Body of pancreas (tissue), 4 donors: ENCODE data around the gene STARD9. TPM values are rescaled to one million over a fixed set of nuclear protein-coding genes. Genes with fewer than 3 reads are reported as not detected.

Experiments
- ATAC-seq: fragments of 150-250 bp; one replicate; pipeline ENCODE4 v1.9.1; 2016
- DNase-seq, 4 donors: peaks; one replicate each; pipeline ENCODE4 v3.0.0-alpha.2; 2019
- H3K27ac ChIP-seq, 4 donors: fragments of 200-600 bp; sonication (generic); 1 replicate in 3 of 4; 2 replicates in 1 of 4; pipeline versions ENCODE4 v1.5.1 to v1.6.1; 2016 to 2019; ENCODE audit warnings: mild to moderate bottlenecking in 1 of 4, mixed read lengths in 1 of 4, moderate library complexity in 1 of 4
- H3K27me3 ChIP-seq, 2 donors: fragments of 200-600 bp; sonication (generic); one replicate each; pipeline ENCODE4 v1.6.0; 2016; ENCODE audit warnings: mild to moderate bottlenecking in 1 of 2
- H3K36me3 ChIP-seq, 2 donors: fragments of 200-600 bp; sonication (generic); replicated peaks in 1 of 2; 2 replicates each; pipeline ENCODE4 v1.5.1; 2016; ENCODE audit warnings: low read depth in 2 of 2; ENCODE audit not compliant: insufficient read depth in 1 of 2
- H3K4me1 ChIP-seq: fragments of 200-600 bp; sonication (generic); one replicate; pipeline ENCODE4 v1.6.0; 2016
- H3K4me3 ChIP-seq, 2 donors: fragments of 200-600 bp; sonication (generic); 1 replicate in 1 of 2; 2 replicates in 1 of 2; pipeline ENCODE4 v1.5.1; 2016 to 2019
- H3K9me3 ChIP-seq, 3 donors: fragments of 200-600 bp; sonication (generic); 1 replicate in 2 of 3; 2 replicates in 1 of 3; pipeline ENCODE4 v1.5.1; 2016
- POLR2A ChIP-seq, 3 donors: fragments of 450-650 bp; IDR thresholded peaks; one replicate each; pipeline ENCODE4 v1.6.1; 2016; ENCODE audit warnings: antibody characterized with exemption in 3 of 3, mild to moderate bottlenecking in 2 of 3
- WGBS, 2 donors: methylation state at CpG; one replicate each; pipeline ENCODE4 v1.1.5; 2017; 5-methylcytosine and 5-hydroxymethylcytosine counted together
- intact Hi-C: fragments of 100-400 bp; cut with DNase I; formaldehyde crosslinking; loops from one replicate; pipeline ENCODE4 v1.15.1; 2023
- total RNA-seq, 2 donors: library from RNA; depleted of rRNA; stranded (reverse); fragments of >200 nt; gene quantifications; one replicate each; pipeline ENCODE4 v1.1.0, GENCODE V29; 2016
- TF ChIP-seq, protein P1 (sequence below), 7 experiments: fragments of 450-650 bp in 4 of 7; fragments of 200-600 bp in 3 of 7; sonication (generic) in 3 of 7; IDR thresholded peaks; one replicate each; pipeline ENCODE4 v1.5.1; 2016 to 2019; ENCODE audit warnings: antibody characterized with exemption in 7 of 7

STARD9 gene
- total RNA-seq, 2 donors from 2014 or later = 1.3 to 4.7 TPM

DNA sequence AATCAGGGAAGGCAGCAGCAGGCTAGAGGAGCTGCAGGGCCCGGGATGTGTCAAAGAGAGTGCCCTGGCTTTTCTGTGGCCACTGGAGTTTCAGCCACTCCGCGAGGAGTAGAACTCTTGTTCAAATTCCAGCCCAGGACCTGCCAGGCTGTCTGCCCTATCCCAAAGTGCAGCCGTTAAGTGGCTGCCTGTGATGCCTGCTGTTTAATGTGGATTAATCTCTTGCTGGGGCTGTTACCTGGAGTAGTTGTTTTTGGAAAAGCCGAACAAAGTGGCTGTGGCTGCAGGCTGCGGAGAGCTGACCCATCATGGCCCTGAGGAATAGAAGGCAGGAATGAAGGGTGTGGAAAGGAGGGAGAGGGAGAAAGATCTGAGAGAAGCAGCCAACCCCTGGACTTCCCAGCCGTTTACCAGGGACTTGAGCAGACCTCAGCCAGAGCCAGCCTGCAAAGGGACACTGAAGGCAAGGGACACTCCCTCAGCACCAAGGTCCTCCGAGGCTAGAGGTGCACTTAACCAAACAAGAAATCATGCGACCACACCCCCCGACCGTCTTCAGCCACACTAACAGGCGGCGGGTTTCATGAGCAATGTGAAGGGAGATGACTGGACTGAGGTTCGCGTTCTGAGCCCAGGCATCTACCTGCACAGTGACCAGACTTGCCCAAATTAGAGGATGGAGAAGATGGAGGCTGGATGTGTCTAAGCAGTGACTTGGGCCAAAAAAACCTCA is 156.9 kb downstream of the STARD9 start:
- intact Hi-C loops = no loop called here
- no peak overlapping the region for H3K4me3 ChIP-seq
- H3K36me3 ChIP-seq = peaks cover 13 to 37% of the 10 kb centered on the region in 2 donors
- no peak for TF ChIP-seq POLR2A (IDR thresholded peaks at IDR 0.05)
- TF ChIP-seq, protein P1, sequence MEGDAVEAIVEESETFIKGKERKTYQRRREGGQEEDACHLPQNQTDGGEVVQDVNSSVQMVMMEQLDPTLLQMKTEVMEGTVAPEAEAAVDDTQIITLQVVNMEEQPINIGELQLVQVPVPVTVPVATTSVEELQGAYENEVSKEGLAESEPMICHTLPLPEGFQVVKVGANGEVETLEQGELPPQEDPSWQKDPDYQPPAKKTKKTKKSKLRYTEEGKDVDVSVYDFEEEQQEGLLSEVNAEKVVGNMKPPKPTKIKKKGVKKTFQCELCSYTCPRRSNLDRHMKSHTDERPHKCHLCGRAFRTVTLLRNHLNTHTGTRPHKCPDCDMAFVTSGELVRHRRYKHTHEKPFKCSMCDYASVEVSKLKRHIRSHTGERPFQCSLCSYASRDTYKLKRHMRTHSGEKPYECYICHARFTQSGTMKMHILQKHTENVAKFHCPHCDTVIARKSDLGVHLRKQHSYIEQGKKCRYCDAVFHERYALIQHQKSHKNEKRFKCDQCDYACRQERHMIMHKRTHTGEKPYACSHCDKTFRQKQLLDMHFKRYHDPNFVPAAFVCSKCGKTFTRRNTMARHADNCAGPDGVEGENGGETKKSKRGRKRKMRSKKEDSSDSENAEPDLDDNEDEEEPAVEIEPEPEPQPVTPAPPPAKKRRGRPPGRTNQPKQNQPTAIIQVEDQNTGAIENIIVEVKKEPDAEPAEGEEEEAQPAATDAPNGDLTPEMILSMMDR (IDR thresholded peaks at IDR 0.05) = no peak
- ATAC-seq = no peak
- peaks cover 22% of the 10 kb centered on the region for H3K4me1 ChIP-seq
- H3K27ac ChIP-seq = no peak overlapping the region
- H3K9me3 ChIP-seq = no peaks in the 10 kb centered on the region
- DNase-seq = no peak
- H3K27me3 ChIP-seq = no peaks in the 10 kb centered on the region
- WGBS, 2 donors = 86 to 92% methylated on average over 12 to 15 of the region's 15 CpGs

DNA sequence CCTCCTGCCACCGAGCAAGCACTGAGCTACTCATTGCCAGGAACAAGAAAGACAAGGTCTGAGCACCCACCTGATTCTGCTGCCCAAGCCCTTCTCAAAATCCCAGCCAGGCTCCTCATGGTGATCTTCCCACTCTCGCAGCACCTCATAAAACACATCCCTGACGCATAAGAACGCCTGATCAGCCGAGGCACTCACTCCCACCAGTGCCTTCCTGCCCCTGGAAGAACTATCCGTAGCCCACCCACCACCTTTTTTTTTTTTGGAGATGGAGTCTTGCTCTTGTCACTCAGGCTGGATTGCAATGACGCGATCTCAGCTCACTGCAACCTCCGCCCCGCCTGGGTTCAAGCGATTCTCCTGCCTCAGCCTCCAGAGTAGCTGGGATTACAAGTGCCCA is 157.6 kb downstream of the STARD9 start:
- intact Hi-C loops = no loop called here
- no peak for ATAC-seq
- Histone ChIP-seq H3K27me3 (no peaks in the 10 kb centered on the region), H3K27ac (no peak overlapping the region), H3K4me3 (no peak overlapping the region), H3K36me3 (peaks cover 13 to 32% of the 10 kb centered on the region in 2 donors), H3K9me3 (no peaks in the 10 kb centered on the region), H3K4me1 (peaks cover 30% of the 10 kb centered on the region)
- no peak for TF ChIP-seq POLR2A (IDR thresholded peaks at IDR 0.05)
- TF ChIP-seq, protein P1 (IDR thresholded peaks at IDR 0.05) = no peak
- DNase-seq = no peak
- 94% methylated on average over 9 to 11 of the region's 11 CpGs for WGBS, 2 donors

DNA sequence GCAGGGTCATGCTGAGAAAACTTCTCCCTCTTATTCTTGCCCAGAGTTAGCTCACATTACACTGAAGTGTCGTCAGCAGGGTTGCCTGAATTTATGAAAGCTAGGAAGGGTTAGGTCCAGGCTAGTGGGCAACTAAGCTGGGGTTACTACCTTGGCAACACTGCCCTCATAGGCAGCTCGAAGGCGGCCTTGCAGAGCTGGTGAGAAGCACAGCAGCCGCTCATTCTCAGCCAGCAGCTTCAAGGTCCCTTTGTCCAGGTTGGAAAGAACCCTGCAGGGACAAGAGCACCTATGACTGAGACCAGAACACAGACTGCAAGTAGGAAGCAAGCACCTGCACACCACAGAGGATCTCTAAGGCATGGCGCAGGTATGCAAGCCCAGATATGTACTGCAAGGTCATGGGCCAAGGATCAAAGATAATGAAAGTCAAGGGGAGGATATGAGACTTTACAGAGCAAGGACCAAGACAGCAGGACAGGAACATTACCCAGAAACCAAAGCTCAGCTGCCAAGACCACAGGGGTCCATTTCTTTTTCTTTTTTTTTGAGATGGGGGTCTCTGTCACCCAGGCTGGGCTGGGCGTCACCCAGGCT is 158.8 kb downstream of the STARD9 start:
- no peaks in the 10 kb centered on the region for H3K9me3 ChIP-seq
- 56 to 81% methylated on average over 5 to 6 of the region's 6 CpGs for WGBS, 2 donors
- no peak for TF ChIP-seq POLR2A (IDR thresholded peaks at IDR 0.05)
- TF ChIP-seq, protein P1 (IDR thresholded peaks at IDR 0.05) = no peak
- ATAC-seq (no peak), DNase-seq (no peak)
- no peaks in the 10 kb centered on the region for H3K27me3 ChIP-seq
- no peak overlapping the region for H3K27ac ChIP-seq
- H3K4me3 ChIP-seq = no peak overlapping the region
- intact Hi-C loops = no loop called here
- H3K4me1 ChIP-seq = peaks cover 30% of the 10 kb centered on the region
- peaks cover 13 to 26% of the 10 kb centered on the region in 2 donors for H3K36me3 ChIP-seq

DNA sequence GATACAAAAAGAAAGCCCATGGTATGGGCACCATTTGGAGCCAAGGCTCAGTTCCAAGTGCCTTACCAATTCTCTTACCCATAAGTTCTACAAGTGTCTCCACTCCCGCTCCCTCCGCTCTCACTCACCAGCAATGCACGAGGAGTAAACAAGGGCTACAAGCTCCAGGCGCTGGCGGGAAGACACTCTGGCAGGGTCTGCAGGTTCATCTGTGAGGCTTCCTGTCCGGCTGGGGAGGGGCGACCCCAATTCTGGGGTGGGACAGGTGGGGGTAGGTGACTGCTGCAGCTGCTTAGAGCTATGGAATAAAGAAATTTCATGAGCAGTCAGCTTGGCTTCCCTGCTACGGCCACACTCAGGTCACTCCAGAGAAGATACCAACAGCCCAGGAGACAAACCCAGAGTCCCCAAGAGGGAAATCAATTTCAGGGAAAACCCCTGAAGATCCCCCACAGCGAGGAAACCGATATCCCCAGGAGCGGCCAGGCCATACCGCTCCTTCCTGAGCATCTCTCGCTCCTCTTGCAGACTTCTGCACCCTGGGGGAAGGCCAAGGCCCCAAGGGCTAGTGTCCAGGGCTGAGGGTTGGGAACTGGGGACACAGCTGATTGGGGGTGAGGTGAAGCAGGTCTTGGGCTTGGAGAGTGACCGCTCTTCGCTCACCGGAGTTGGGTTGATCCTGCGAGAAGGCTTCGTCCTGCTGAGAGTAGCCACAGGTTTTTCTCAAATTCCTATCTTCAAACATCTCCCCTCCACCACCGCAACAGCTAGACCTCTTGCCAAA is 160.2 kb downstream of the STARD9 start:
- intact Hi-C loops = no loop called here
- 83 to 93% methylated on average over 13 to 18 of the region's 19 CpGs for WGBS, 2 donors
- H3K27me3 ChIP-seq = no peaks in the 10 kb centered on the region
- DNase-seq (no peak), ATAC-seq (no peak)
- no peaks in the 10 kb centered on the region for H3K9me3 ChIP-seq
- no peak overlapping the region for H3K27ac ChIP-seq
- peaks cover 13 to 18% of the 10 kb centered on the region in 2 donors for H3K36me3 ChIP-seq
- peaks cover 30% of the 10 kb centered on the region for H3K4me1 ChIP-seq
- TF ChIP-seq POLR2A (IDR thresholded peaks at IDR 0.05) = no peak
- TF ChIP-seq, protein P1 (IDR thresholded peaks at IDR 0.05) = no peak
- H3K4me3 ChIP-seq = peak overlapping the region in 1 of 2 donors; percentile 66
